Endothelial cell (in vitro differentiated cells): Measurements from ENCODE around the gene SOX21. TPM values are rescaled to one million over a fixed set of nuclear protein-coding genes. Genes with fewer than 3 reads are reported as not detected.

Experiments used
- DNase-seq: peaks from one replicate; pipeline ENCODE4 v3.0.0; 2021; ENCODE audit warnings: low spot score
- H3K27ac Mint-ChIP-seq: one replicate; pipeline ENCODE4 v1.8.0; 2021; ENCODE audit warnings: mixed read lengths, inconsistent platforms; ENCODE audit not compliant: unreplicated experiment
- H3K27me3 Mint-ChIP-seq: one replicate; pipeline ENCODE4 v1.8.0; 2021; ENCODE audit warnings: mild to moderate bottlenecking, moderate library complexity, mixed read lengths, inconsistent platforms; ENCODE audit not compliant: unreplicated experiment
- H3K36me3 Mint-ChIP-seq: one replicate; pipeline ENCODE4 v1.8.0; 2021; ENCODE audit warnings: mild to moderate bottlenecking, low read depth, mixed read lengths, inconsistent platforms; ENCODE audit not compliant: unreplicated experiment
- H3K4me1 Mint-ChIP-seq: one replicate; pipeline ENCODE4 v1.8.0; 2021; ENCODE audit warnings: mild to moderate bottlenecking, mixed read lengths, inconsistent platforms; ENCODE audit not compliant: unreplicated experiment
- H3K4me3 Mint-ChIP-seq: one replicate; pipeline ENCODE4 v1.8.0; 2021; ENCODE audit warnings: mild to moderate bottlenecking, mixed read lengths, inconsistent platforms; ENCODE audit not compliant: unreplicated experiment
- H3K9me3 Mint-ChIP-seq: one replicate; pipeline ENCODE4 v1.8.0; 2021; ENCODE audit warnings: mixed read lengths, inconsistent platforms; ENCODE audit not compliant: unreplicated experiment
- CTCF ChIP-seq: fragments of 200-600 bp; sonication (generic); IDR thresholded peaks from one replicate; pipeline ENCODE4 v1.5.0; 2021; ENCODE audit warnings: antibody characterized with exemption; ENCODE audit not compliant: unreplicated experiment
- total RNA-seq: library from RNA; stranded (reverse); fragmentation: NEBNext Ultra II Directional; extraction: Animal tissue kit (Norgen Biotek cat#: 25700); gene quantifications from one replicate; pipeline ENCODE4 v1.2.1, GENCODE V29; 2021; ENCODE audit not compliant: unreplicated experiment

SOX21 gene
- total RNA-seq, 1 donor from 2014 or later: not detected

GRCh38 chr13:94706101-94706842, 6.1 kb downstream of the SOX21 start:
- TF ChIP-seq CTCF: no peak
- H3K4me1 Mint-ChIP-seq: peaks cover 33% of the 10 kb centered on the region
- peaks cover 7% of the 10 kb centered on the region for H3K36me3 Mint-ChIP-seq
- no peak overlapping the region for H3K4me3 Mint-ChIP-seq
- H3K27ac Mint-ChIP-seq: no peak overlapping the region
- peaks cover 40% of the 10 kb centered on the region for H3K27me3 Mint-ChIP-seq
- no peak for DNase-seq
- no peaks in the 10 kb centered on the region for H3K9me3 Mint-ChIP-seq

GRCh38 chr13:94705081-94706030, 7.0 kb downstream of the SOX21 start:
- no peak overlapping the region for H3K4me3 Mint-ChIP-seq

DNA sequence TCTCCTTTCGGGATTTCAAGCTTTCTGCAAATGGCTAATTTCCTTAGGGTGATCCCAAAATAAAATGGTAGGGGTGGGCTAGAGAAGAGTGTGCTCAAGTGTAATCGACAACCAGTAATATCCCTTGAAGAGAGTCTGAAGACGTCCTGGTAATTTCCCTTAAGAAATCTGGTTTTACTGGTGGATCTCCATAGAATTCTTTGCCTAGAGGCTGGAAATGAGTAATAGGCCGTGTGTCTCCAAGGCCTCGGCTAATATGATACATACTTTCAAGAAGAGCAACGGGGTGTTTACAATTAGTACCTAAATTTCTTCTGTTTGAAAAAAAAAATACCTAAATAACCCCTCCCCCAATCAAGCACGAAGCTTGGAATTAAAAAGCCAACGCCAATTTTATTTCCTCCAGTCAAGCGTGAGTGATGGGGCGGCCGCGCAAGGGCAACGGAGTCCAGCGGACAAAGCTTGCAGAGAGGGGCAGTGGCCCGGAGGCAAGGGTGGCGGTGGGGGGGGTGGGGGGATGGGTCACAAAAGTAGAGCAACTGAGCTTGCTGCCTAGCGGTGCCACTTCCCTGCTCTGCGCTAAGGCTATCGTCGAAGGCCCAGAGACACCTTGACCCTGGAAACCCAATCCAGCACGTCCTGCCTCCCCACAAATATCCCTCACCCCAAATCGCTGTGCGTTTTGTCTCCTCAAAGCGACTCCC, 7.8 kb downstream of the SOX21 start:
- Mint-ChIP-seq H3K4me1 (peaks cover 25% of the 10 kb centered on the region), H3K4me3 (no peak overlapping the region), H3K9me3 (no peaks in the 10 kb centered on the region), H3K27ac (no peak overlapping the region), H3K36me3 (peaks cover 4% of the 10 kb centered on the region), H3K27me3 (peaks cover 35% of the 10 kb centered on the region)
- no peak for DNase-seq
- TF ChIP-seq CTCF: no peak

More at GRCh38 chr13:94705081-94706030, 7.0 kb downstream of the SOX21 start:
- Mint-ChIP-seq H3K4me1 (peaks cover 29% of the 10 kb centered on the region), H3K36me3 (peaks cover 6% of the 10 kb centered on the region), H3K9me3 (no peaks in the 10 kb centered on the region), H3K27me3 (peaks cover 39% of the 10 kb centered on the region), H3K27ac (no peak overlapping the region)
- no peak for DNase-seq
- TF ChIP-seq CTCF: no peak

DNA sequence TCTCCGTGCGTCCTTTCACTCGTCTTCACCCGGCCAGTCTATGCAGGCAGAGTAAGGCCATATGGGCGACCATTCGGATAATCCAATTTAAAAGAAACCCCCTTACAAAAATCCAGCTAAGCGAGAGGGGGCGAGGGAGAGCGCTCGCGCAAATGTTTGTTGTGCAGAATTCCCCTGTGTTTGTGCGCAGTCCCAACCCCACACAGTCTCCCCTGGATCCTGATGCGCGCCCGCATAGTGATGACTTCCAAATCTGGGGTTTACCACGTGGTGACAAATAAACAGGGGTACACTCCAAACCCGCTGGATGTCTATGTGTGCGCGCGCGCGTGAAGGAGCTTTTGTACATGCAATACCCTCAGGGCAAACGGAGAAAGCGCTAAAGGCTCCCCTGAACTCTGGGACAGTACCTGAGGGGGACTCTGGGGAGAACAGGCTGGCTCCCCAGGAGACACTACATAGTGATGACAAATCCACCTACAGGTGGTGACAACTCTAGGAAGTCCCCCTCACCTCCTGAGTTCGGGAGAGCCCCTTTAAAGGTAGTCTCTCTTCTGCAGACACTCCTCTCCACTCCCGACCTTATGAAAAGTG, 8.5 kb downstream of the SOX21 start:
- peaks cover 25% of the 10 kb centered on the region for H3K4me1 Mint-ChIP-seq
- no peak for DNase-seq
- peak overlapping the region; percentile 15 for H3K27ac Mint-ChIP-seq
- no peaks in the 10 kb centered on the region for H3K9me3 Mint-ChIP-seq
- H3K27me3 Mint-ChIP-seq: peaks cover 36% of the 10 kb centered on the region
- H3K36me3 Mint-ChIP-seq: peaks cover 4% of the 10 kb centered on the region
- no peak for TF ChIP-seq CTCF
- no peak overlapping the region for H3K4me3 Mint-ChIP-seq
